Ramos (cell line): ENCODE data around the gene GRAMD2A.
"Not testable (repeated sequence)": the region's sequence is repeated elsewhere in the genome, so short reads cannot be mapped to it uniquely, and the experiment has no call there.

Experiments
- in situ Hi-C: fragments of 300-500 bp; cut with MboI; formaldehyde crosslinking; loops from one replicate; pipeline ENCODE4 v1.14.3; 2022; ENCODE audit warnings: low sequenced_read_pairs; ENCODE audit not compliant: unreplicated experiment

The GRAMD2A gene

DNA sequence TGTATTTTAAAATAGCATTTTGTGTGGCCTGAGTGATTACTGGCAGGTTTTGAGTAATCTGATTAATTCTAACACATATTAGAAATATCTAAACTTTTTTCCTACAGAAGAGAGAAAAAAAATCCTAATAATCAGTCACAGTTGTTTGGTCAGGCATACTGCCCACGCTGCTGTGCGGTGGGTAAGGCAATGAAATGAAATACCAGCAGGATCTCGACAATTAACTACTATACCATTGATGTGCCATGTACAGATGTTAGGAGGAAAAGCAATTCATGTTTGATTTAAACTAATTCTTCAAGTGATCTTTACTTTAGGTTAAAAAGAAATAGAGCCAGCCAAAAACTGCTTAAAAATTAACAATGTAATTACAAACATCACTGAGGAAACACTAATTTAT is 5.2 kb downstream of the GRAMD2A start:
- in situ Hi-C loops: no loop called here

DNA sequence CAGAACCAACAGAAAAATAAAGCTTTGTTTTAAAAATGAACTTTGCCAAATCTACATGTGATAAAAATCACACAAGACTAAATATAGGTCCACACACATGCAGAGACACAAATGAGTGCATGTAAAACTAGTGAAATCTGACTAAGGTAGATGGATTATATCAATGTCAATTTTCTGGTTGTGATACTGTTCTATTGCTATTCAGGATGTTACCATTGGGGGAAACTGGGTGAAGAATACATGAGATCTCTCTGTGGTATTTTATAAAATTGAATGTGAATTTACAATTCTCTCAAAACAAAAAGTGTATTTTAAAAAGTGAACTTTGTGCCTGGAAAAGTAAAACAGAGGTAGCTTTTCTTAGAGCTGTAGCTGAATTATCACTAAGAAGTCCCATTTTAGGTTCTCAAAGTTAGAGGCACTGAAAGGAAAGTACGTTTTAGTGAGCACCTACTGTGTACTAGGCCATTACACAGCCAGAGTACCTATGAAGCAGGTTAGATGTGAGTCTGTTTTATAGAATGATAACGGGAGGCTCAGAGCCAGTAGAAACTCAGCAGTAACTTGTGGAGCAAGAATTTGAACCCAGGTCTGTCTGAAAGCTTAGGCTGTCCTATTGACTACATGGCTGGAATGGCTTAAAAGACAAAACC is 8.2 kb downstream of the GRAMD2A start:
- in situ Hi-C loops: no loop called here

DNA sequence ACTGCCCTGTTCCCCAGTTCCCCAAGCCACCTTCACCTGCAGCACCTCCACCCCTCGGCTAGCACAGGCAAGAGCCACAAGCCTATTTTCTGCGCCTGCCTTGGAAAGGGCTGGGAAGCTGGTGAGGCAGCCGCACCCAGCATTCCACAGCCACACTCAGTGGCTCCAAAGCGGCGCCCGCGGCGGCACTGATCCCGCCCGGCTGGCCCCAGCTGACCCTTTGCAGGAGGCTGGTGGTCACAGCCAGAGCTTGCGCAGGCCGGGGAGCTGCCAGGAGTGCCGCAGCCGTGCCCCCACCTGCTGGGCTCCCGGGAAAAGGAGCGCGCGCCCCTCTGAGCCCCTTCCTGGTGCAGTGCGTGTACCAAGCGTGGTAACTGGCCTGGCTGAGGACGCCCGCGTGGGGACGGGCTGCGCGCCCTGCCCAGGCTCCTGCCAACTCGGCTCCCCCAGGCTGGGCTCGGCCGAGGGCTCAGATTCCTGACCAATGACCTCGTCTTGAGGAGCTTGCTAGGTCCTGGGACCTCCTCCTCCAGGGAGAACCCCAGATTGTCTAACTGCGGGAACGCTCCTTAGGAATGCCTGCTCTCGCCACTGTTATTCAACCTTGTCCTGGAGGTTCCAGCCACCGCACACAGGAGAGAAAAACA is 13.3 kb downstream of the GRAMD2A start:
- in situ Hi-C loops: no loop called here

DNA sequence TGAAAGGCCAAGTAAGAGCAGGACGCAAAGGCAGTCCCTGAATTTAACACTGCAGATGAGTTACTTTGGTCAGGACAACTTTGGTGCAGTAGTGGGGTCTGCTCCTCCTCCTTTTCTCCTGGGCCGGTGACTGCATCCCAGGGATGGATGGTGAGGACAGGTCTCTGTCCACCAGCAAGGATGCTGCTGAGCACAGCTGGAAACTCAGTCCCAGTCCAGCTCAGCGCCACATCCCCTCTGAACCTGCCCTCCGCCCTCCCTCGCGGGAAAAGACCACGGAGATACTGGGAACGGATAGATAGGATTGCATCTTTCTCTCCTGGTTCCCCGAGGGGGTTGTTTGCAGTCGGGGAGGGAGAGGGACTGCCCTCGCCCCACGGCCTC is 13.8 kb downstream of the GRAMD2A start:
- in situ Hi-C loops: no loop called here

DNA sequence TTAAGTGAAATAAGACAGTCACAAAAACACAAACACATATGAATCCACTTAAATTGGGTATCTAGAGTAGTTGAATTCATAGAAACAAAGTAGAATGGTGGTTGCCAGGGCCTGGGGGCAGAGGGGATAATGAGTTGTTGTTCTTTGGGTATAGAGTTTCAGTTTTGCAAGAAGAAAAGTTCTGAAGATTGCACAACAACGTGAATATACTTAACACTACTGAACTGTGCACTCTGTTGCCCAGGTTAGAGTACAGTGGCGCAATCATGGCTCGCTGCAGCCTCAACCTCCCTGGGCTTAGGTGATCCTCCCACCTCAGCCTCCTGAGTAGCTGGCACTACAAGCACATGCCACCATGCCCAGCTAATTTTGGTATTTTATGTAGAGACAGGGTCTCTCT is 14.9 kb downstream of the GRAMD2A start:
- in situ Hi-C loops: no loop called here

DNA sequence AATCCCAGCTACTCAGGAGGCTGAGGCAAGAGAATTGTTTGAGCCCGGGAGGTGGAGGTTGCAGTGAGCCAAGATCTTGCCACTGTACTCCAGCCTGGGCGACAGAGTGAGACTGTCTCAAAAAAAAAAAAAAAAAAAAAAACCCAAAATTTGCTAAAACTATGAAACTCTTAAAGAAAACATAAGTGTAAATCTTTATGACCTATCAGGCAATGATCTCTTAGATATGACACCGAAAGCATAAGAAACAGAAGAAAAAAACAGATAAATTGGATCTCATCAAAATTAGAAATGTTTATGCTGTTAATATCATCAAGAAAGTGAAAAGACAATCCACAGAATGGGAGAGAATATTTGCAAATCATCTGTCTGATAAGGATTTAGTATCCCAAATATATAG is 15.3 kb downstream of the GRAMD2A start:
- in situ Hi-C loops: no loop called here

DNA sequence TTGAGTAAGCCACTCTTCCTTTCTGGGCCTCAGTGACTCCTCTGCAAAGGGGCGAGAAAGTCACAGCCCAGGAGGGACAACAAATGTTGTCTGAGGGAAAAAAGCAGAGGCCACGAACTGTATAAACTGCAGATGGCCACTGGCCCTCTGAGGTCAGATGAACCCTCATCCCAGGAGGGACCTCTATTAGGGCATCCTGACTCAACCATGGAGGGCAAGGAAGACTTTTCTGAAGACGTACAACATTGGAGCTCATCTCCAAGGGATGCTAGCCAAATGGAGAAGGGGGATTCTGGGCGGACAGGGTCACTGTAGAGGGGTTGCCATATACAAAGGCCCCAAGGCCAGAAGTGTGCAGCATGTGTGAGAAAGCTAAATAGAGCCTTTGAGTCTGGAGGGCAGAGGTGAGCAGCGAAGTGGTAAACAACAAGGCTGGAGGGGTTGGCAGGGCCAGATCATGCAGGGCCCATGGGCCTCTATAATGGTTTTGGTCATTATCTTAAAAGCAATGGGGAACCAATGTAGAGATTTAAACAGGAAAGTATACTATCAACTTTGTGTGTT is 16.7 kb downstream of the GRAMD2A start:
- in situ Hi-C loops: no loop called here

DNA sequence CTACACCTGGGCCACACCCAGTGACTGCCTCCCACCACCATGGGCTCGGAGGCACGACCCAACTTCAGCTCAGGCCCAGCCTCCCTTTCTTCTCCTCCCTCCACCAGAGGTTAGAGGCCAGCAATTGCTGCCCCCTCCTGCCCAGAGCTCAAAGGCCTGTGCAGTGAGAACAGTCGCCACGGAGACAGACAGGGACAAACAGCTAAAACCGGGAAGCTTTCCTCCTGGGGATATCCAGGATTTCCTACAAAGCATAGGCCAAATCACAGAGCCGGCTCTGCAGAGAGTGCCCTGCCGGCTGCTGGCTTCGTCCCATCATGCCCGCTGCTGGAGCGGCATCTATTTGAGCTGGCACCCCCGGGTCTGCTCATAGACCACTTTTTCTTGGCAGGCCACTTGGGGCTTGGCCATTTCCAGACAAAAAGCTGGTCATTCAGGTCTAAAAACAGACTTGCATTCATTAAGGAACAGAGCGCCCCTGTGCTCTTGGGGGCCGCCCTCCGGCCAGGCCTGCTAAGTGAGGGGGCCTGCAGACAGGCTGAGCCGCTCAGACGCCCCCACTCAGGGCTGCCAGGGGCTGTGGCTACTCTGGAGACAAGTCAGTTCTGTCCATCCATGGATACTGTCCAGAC is 17.5 kb downstream of the GRAMD2A start:
- in situ Hi-C loops: no loop called here

DNA sequence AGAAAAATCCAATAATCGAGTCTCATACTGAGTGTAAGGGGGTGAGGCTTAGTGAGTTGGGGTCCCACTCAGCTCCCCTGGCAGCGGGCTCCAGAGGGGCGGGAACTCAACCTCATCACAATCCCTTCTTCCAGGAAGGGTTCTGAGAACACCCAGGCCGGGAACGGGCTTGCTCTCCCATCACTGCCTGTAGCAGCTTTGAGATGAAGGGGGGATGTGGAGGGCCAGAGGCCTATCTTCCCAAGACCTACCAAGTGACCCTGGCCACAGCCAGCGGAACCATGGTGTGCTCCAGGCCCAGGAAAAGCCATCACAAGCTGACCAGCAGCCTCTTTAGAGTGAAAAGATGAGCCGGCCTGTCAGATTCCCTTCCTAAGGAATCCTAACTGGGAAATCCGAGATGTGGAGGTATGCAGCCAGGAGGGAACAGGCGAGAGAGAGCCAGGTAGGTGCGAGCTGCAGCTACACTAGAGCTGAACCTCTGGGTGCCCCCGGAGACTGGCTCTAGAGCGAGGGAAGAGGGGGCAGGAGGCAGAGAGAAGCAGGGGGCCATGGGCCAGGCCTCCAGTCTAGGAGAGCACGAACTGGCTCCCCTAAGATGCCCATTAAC is 18.5 kb downstream of the GRAMD2A start:
- in situ Hi-C loops: no loop called here

DNA sequence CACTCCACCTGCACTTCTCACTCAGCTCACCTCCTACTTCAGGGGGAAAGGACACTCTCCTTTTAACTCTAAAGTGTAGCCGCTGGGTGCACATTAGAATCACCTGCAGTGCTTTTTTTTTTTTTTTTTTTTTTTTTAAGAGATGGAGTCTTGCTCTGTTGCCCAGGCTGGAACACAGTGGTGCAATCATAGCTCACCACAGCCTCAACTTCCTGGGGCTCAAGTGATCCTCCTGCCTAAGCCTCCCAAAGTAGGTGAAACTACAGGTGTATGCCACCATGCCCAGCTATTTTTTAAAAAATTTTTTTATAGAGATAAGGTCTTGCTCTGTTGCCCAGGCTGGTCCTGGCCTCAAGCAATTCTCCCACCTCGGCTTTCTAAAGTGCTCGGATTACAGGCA is 20.8 kb downstream of the GRAMD2A start:
- in situ Hi-C loops: no loop called here

DNA sequence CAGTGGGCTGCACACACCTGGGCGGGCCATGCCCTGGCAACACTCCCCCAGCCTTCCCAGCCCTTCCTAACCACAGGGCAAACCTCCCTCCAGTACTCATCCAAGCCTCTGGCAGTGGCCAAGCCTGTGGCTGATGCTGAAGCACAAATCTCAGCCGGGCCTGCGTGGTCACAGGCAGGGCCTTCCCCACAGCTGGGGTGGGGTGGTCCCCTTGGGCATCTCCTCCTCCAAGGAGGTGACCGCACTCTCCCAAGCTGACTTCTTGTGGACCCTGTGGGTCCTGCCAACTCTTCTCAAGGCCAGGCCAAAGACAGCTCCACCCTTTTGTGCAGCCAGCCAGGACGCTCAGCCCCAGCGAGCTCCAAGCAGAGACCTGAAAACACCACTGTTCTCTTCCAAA is 21.4 kb downstream of the GRAMD2A start:
- in situ Hi-C loops: no loop called here

DNA sequence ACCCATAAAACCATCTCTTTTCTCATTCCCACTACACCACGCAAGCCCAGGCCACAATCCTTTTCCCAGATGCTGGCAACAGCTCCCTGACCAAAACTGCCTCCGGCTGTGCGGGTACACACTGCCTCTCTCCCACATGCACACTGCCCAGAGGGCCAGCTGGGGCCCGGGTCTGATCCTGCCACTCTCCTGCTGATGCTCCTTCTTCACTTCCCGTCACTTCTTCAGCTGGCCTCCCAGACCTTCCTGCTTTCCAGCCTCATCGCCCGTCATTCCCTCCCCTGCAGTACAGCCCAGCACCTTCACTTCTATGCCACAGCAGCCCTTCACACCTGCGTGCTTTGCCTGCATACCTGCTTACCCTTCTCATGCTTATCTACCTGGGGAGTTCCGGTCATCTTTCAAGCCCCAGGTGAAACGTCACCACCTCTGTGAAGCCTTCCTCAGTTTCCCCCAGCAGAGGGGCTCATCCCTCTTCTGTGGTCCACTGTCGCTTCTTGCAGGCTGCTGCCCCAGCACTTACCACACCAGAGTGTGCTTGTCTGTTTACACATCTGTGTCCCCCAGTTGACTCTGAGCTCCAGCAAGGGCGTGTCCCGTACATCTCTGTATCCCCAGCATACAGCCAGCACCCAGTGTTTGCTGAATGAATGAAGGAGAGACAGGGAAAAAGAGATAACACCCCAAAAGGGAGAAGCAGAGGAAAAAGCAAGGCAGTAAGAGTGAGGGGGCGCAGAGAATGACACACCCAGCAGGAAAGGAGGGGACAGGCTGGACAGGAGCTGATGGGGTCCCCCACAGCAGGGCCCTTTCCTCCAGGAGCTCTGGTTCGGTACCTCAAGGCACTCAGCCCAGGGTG is 22.2 kb downstream of the GRAMD2A start:
- in situ Hi-C loops: no loop called here

DNA sequence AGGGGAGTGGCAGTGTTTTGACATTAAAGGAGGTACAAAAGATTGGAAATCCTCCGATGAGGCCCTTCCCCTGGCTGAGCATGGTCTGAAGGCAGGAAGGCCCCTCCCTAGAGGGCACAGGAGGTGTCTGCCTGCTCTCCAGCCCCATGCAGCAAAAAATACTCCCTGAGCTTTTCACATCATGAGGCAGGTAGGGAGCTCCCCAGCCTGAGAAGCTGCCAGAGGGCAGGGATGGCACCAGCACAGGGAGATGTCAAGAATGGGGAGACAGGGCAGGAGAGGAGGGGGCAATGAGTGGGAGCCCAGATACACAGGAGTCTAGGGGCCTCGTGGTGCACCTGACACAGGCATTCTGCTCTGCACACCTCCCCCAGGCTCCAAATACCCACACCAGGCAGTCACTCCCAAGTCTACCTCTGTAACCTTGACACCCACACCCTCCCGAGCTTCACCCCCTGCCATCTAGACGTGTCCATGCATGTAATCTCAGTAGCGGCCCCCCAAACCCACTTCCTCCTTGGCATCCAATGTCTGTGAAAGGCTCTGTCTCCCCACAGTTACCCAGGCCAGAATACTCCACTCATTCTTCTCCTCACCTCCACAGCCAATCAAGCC is 22.9 kb downstream of the GRAMD2A start:
- in situ Hi-C loops: no loop called here

DNA sequence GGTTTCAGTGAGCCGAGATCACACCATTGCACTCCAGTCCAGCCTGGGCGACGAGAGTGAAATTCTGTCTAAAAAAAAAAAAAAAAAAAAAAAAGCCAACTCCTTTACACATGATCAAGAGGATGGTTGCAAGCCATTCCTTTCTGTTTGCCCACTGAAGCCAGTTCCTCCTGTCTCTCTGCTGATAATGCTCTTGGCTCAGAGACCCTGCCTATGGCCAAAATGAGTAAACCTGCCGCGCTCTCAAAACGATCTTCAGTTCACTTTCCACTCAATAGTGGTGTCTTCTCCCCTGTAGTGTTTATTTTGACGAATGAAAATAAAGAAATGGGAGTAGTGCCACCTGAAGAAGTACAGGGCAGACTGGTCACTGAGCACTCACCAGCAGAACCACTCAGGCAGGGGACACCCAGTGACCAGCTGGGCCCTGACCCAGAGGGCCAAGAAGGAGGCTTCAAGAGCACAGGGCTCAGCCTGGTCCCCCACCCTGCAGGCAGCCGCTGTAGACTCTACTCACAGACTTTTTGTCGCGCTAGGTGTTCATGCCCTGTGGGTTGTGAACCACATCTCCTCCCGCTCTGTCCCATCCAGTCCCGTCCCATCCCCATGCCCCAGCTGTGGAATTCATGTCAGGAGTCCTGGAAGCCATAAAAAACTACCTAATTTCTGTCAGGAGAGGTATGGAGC is 23.6 kb downstream of the GRAMD2A start:
- in situ Hi-C loops: no loop called here

DNA sequence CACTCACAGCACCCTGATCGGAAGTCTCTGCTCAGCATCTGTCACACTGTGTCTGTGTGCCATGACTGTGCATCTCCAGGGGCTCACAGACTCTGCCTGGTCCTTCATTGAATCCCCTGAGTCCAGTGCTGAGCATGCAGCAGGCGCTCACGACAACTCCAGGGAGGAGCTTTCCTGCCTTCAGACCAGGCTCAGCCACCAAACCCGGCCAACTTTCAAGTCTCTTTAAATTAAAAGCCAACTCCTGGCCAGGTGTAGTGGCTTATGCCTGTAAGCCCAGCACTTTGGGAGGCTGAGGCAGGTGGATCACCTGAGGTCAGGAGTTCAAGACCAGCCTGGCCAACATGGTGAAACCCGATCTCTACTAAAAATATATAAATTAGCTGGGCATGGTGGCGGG is 24.2 kb downstream of the GRAMD2A start:
- in situ Hi-C loops: no loop called here

DNA sequence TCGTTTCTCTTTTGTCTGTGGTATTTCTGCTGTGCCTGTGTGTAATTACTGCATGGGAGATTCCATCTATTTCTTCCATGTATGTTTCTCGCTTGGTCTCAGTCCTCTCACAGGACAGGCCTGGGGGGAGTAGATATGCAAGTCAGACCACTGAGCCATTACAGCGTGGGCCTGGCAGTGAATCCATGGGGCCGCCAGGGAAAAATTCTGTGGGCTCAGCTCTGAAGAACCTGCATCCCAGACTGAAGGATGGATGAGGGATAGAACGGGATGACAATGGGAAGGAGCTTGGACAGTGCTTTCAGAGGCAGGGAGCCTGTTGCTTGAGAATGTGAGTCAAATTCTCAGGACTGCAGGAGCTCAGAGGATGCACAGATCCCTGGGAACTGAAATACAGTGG is 24.8 kb downstream of the GRAMD2A start:
- in situ Hi-C loops: no loop called here

DNA sequence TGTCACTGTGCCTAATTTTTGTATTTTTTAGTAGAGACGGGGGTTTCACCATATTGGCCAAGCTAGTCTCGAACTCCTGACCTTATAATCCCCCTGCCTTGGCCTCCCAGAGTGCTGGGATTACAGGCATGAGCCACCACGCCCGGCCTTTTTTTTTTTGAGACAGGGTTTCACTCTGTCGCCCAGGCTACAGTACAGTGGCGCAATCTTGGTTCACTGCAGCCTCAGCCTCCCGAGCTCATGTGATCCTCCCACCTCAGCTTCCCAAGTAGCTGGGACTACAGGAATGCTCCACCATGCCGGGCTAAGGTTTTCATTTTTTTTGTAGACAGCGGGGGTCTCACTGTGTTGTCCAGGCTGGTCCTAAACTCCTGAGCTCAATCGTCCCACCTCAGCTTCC is 25.6 kb downstream of the GRAMD2A start:
- in situ Hi-C loops: not testable (repeated sequence)

DNA sequence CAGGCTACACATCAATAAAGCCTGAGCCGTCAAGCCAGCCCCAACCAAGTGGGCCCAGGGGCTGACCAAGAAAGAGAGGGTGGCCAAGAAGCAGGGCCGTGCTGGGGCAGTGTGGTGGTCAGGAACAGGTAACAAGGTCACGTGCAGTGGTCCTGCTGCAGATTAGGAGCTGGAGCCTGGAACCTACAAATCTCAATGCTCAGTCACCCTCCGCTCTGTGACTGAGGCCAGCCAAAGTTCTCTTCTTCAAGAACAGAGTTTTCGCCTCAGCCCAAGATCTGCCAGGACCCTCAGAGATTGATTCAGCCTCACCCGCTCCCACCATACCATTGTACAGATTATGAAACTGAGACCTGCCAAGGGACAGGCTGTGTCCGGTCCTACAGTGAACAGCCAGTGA is 26.9 kb downstream of the GRAMD2A start:
- in situ Hi-C loops: no loop called here

DNA sequence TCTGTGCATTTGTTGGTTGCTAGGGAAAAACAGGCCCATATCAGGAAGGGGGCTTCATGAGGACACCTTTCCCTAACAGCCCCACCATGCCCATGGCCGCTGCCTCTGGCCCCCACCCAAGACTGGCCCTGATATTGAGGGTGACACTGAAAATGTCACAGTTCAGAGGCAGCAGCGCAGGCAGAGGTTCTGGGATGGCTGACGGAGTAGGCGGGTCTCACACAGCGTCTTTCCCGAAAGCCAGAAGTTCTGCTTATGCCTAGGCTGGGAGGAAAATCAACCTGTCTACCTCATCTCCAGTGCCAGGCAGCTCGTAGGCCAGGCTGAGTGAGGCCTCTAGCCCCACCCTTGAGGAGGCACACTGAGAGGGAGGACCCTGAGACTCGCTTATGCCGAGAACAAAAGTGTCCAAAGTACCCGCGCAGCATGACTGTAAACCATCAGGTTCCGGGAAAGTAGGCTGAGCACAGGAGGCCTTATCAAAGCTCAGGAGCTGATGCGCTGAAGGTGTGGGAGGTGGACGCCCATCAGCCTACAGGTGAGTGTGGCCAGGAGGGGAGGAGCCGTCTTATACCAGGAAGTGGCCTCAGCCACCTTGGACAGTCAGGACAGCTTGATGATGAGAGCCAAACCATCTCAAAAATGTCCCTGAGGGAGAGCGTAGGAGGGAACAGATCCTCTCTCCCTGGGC is 27.5 kb downstream of the GRAMD2A start:
- in situ Hi-C loops: no loop called here
